Gastrocnemius medialis (tissue), 4 donors: ENCODE measurements around the gene SPSB4. TPM values are rescaled to one million over a fixed set of nuclear protein-coding genes. Genes with fewer than 3 reads are reported as not detected.
A peak's percentile ranks its signal among the peaks of the same experiment; 100 is the strongest.

Source experiments
- ATAC-seq, 2 donors: fragments of 150-250 bp; one replicate each; pipeline ENCODE4 v1.9.1; 2016
- DNase-seq, 2 donors: peaks; one replicate each; pipeline ENCODE4 v3.0.0-alpha.2; 2019
- H3K27ac ChIP-seq, 4 donors: fragments of 200-600 bp; sonication (generic); 1 replicate in 1 of 4; 2 replicates in 3 of 4; pipeline ENCODE4 v1.5.1; 2016 to 2018; ENCODE audit warnings: mild to moderate bottlenecking in 2 of 4, moderate library complexity in 1 of 4
- H3K27me3 ChIP-seq, 3 donors: fragments of 200-600 bp; sonication (generic) in 2 of 3; 1 replicate in 1 of 3; 2 replicates in 2 of 3; pipeline versions ENCODE4 v1.5.1 to v1.6.0; 2016 to 2019; ENCODE audit warnings: mild to moderate bottlenecking in 1 of 3, moderate library complexity in 1 of 3
- H3K36me3 ChIP-seq, 2 donors: fragments of 200-600 bp; sonication (generic) in 1 of 2; one replicate each; pipeline ENCODE4 v1.5.1; 2017 to 2018
- H3K4me1 ChIP-seq, 2 donors: fragments of 200-600 bp; sonication (generic) in 1 of 2; one replicate each; pipeline ENCODE4 v1.5.1; 2016 to 2017; ENCODE audit warnings: mild to moderate bottlenecking in 2 of 2
- H3K4me3 ChIP-seq, 4 donors: fragments of 200-600 bp; sonication (generic) in 3 of 4; 1 replicate in 1 of 4; 2 replicates in 3 of 4; pipeline ENCODE4 v1.5.1; 2016 to 2019; ENCODE audit warnings: mild to moderate bottlenecking in 2 of 4
- H3K9me3 ChIP-seq, 3 donors: fragments of 200-600 bp; sonication (generic) in 2 of 3; 1 replicate in 1 of 3; 2 replicates in 2 of 3; pipeline ENCODE4 v1.5.1; 2016 to 2019
- POLR2A ChIP-seq, 2 donors: fragments of 450-650 bp; IDR thresholded peaks; one replicate each; pipeline ENCODE4 v1.6.1; 2017; ENCODE audit warnings: antibody characterized with exemption in 2 of 2, mild to moderate bottlenecking in 2 of 2, moderate library complexity in 2 of 2
- in situ Hi-C, 4 donors: fragments of 200-750 bp; cut with MboI; loops; one replicate each; pipeline versions ENCODE4 v1.15.0 to v1.8.0; 2017; ENCODE audit warnings: low sequenced_read_pairs in 4 of 4
- intact Hi-C: fragments of 100-400 bp; cut with DNase I; formaldehyde crosslinking; loops from one replicate; pipeline ENCODE4 v1.15.1; 2023; ENCODE audit warnings: low total_unique reads
- total RNA-seq, 4 donors: library from RNA; depleted of rRNA; stranded (reverse); fragments of >200 nt; gene quantifications; one replicate each; pipeline versions ENCODE4 v1.1.0 to v1.2.3, GENCODE V29; 2016
- TF ChIP-seq, protein P1 (sequence below), 5 experiments: fragments of 450-650 bp in 3 of 5; fragments of 200-600 bp in 2 of 5; sonication (generic) in 2 of 5; IDR thresholded peaks in 4 of 5; conservative IDR thresholded peaks in 1 of 5; 1 replicate in 4 of 5; 2 replicates in 1 of 5; pipeline ENCODE4 v1.5.1; 2016 to 2019; ENCODE audit warnings: antibody characterized with exemption in 5 of 5, mild to moderate bottlenecking in 3 of 5, moderate library complexity in 3 of 5

Gene SPSB4
- total RNA-seq, 4 donors from 2014 or later, result 0.35 to 0.81 TPM; not detected in 2

DNA sequence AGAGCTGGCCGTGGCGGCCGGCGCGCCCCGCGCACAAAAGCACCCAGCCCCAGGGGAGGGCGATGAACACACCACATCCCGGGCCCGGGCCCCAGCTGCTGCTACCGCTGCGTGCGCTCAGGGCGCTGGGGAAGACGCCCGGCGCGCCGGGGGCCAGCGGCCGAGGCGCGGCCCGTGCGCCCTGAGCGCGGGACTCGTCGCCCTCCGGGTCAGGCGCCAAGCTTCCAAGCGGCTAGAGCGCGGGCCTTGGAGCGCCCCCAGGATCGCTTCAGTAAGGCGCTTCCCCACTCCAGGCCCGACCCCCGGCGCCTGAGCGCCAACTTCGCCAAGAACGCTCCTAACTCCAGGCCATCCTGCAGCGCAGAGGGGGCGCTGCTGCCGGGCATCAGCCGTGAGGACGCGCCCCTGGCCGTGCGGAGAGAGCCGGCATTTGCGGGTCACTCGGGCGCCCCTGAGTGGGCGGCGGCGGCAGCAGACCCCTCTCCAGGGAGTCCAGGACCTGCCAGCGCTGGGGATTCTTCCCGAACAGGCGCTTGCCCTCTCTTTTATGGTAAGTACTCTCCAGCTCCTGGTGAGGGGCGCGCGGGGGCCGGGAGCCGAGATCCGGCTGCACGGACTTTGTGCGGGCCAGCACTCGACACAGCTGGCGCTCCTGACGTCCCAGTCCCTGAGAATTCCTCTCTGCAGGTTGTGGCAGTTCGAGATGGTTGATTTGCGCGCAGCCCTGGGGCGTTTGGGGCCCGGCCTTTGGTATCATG lies 475 bp downstream of the SPSB4 start:
- H3K4me3 ChIP-seq, result peak overlapping the region; percentile 57 to 68 (median 64)
- intact Hi-C loops (loop anchor here (1.0 to 5.0 kb wide), 3 partner anchors 39 to 58 kb away; no protein-coding TSS in a partner anchor), in situ Hi-C loops (no loop called here)
- TF ChIP-seq POLR2A (IDR thresholded peaks at IDR 0.05), result no peak
- TF ChIP-seq, protein P1, sequence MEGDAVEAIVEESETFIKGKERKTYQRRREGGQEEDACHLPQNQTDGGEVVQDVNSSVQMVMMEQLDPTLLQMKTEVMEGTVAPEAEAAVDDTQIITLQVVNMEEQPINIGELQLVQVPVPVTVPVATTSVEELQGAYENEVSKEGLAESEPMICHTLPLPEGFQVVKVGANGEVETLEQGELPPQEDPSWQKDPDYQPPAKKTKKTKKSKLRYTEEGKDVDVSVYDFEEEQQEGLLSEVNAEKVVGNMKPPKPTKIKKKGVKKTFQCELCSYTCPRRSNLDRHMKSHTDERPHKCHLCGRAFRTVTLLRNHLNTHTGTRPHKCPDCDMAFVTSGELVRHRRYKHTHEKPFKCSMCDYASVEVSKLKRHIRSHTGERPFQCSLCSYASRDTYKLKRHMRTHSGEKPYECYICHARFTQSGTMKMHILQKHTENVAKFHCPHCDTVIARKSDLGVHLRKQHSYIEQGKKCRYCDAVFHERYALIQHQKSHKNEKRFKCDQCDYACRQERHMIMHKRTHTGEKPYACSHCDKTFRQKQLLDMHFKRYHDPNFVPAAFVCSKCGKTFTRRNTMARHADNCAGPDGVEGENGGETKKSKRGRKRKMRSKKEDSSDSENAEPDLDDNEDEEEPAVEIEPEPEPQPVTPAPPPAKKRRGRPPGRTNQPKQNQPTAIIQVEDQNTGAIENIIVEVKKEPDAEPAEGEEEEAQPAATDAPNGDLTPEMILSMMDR (IDR thresholded peaks at IDR 0.05 in 4 of 5, conservative IDR thresholded peaks at IDR 0.05 in 1 of 5), result peak in 1 of 5 experiments; percentile 28
- no peaks in the 10 kb centered on the region for H3K9me3 ChIP-seq
- H3K4me1 ChIP-seq, result peaks cover 7 to 15% of the 10 kb centered on the region in 2 donors
- DNase-seq, result no peak
- peaks cover 0 to 13% (median 0%) of the 10 kb centered on the region in 3 donors for H3K27me3 ChIP-seq
- peak; percentile 53 to 55 for ATAC-seq
- H3K36me3 ChIP-seq, result no peaks in the 10 kb centered on the region
- H3K27ac ChIP-seq, result peak overlapping the region in 2 of 4 donors; percentile 65 to 73

DNA sequence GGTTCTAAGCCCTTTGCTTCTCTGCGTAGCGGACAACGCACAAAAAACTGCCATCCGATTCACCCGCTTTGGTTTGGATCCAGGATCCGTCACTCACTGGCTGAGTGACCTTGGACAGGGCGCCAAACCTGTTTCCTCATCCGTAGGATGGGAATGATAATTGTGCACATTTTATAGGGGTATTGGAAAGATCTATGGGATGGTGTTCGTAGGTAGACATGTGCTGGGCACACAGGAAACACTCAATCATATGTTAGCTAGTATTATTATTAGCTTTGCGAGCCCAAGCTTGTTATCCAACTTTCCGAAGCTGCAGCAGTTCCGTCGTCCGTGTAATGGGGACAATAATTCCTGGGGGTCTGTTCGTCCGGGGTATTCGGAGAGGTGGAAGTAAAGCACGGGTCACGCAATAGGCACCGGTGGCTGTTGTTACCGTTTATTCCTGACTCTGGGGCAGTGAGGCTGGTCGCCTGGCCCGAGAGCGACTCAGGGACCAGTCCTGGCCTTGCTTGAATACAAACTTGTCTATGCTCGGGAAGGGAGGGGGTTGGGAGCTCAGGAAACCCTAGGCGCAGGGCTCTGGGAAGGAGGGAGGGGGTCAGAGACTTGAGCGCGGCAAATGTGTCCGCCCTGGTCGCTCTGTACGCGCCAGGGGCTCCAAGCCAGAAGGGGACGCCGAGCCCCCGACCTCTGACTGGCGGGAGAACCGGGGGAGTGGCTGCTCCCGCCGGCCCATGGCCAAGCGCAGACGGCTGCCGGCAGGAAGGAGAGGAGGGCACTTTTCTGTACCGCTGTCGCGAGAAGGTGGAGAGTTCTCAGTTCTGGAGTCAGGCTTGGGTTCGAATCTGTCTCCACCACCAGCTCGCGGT lies 1.3 kb downstream of the SPSB4 start:
- Histone ChIP-seq H3K27ac (peak overlapping the region in 2 of 4 donors; percentile 65 to 73), H3K4me1 (peaks cover 7 to 15% of the 10 kb centered on the region in 2 donors), H3K9me3 (no peaks in the 10 kb centered on the region), H3K36me3 (no peaks in the 10 kb centered on the region), H3K4me3 (peak overlapping the region; percentile 57 to 68 (median 64)), H3K27me3 (peaks cover 0 to 13% (median 0%) of the 10 kb centered on the region in 3 donors)
- ATAC-seq (no peak), DNase-seq (no peak)
- no peak for TF ChIP-seq POLR2A (IDR thresholded peaks at IDR 0.05)
- TF ChIP-seq, protein P1 (IDR thresholded peaks at IDR 0.05 in 4 of 5, conservative IDR thresholded peaks at IDR 0.05 in 1 of 5), result no peak
- in situ Hi-C loops, result no loop called here
- intact Hi-C loops, result loop anchor here (5.0 kb wide), 1 partner anchor 40 kb away; no protein-coding TSS in a partner anchor

DNA sequence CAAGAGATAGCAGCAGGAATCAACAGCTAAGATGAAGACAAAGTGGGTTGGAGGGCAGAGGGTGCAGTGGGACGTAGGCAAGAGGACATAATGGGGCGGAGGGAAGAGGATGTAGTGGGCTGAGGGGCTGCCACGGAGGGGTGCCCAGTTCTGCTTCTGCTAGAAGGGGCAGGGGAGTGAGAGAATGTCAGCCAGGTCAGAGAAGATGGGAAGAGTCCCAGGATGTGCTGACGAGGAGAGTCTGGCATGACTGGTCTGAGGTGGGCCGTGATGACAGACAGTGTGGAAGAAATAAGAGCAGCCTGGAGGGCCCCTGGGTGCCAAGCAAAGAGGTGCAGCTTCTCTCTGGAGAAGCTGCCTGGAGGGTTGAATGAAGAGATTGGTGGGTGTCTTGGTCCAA lies 4.0 kb downstream of the SPSB4 start:
- no peak for ATAC-seq
- no peak for DNase-seq

More for the DNA sequence above, 4.0 kb downstream of the SPSB4 start:
- in situ Hi-C loops, result no loop called here
- H3K36me3 ChIP-seq, result no peaks in the 10 kb centered on the region
- intact Hi-C loops, result no loop called here
- no peaks in the 10 kb centered on the region for H3K9me3 ChIP-seq
- H3K4me3 ChIP-seq, result no peak overlapping the region
- TF ChIP-seq, protein P1 (IDR thresholded peaks at IDR 0.05 in 4 of 5, conservative IDR thresholded peaks at IDR 0.05 in 1 of 5), result no peak
- TF ChIP-seq POLR2A (IDR thresholded peaks at IDR 0.05), result no peak
- H3K4me1 ChIP-seq, result peaks cover 7 to 15% of the 10 kb centered on the region in 2 donors
- no peak overlapping the region for H3K27ac ChIP-seq
- peaks cover 0 to 10% (median 0%) of the 10 kb centered on the region in 3 donors for H3K27me3 ChIP-seq
